ENCODE measurements around the gene OR6K2. TPM values are rescaled to one million over a fixed set of nuclear protein-coding genes. Genes with fewer than 3 reads are reported as not detected.

Gene OR6K2
- total RNA-seq, 1 donor from 2014 or later = not detected

GRCh38 chr1:158652721-158653334 lies 47.6 kb downstream of the OR6K2 start:
- no peak overlapping the region for H3K27ac Mint-ChIP-seq (ENCODE audit: unreplicated experiment)
- no peak for DNase-seq (ENCODE audit: low spot score)
- H3K36me3 Mint-ChIP-seq (ENCODE audit: low read depth) = no peaks in the 10 kb centered on the region
- no peaks in the 10 kb centered on the region for H3K9me3 Mint-ChIP-seq (ENCODE audit: low read depth)
- no peaks in the 10 kb centered on the region for H3K4me1 Mint-ChIP-seq (ENCODE audit: low read depth)
- H3K4me3 Mint-ChIP-seq (ENCODE audit: unreplicated experiment) = no peak overlapping the region
- no peaks in the 10 kb centered on the region for H3K27me3 Mint-ChIP-seq (ENCODE audit: low read depth)
- TF ChIP-seq CTCF (IDR thresholded peaks at IDR 0.05) = no peak

Other genes with a start within 250 kb of the OR6K2 start
- gene OR10K1, start 238.8 kb downstream of the OR6K2 start, total RNA-seq = not detected in 3 replicates
- gene OR10R2, start 228.4 kb downstream of the OR6K2 start, total RNA-seq = not detected in 3 replicates
- not detected in 3 replicates for gene OR6Y1, start 146.2 kb downstream of the OR6K2 start, total RNA-seq
- gene OR6P1, start 130.1 kb downstream of the OR6K2 start, total RNA-seq = not detected in 3 replicates
- gene OR10X1, start 120.8 kb downstream of the OR6K2 start, total RNA-seq = not detected in 3 replicates
- gene OR10Z1, start 95.4 kb downstream of the OR6K2 start, total RNA-seq = not detected in 3 replicates
- not detected in 3 replicates for gene SPTA1, start 13.9 kb downstream of the OR6K2 start, total RNA-seq
- gene OR6K3, start 20.1 kb upstream of the OR6K2 start, total RNA-seq = not detected in 3 replicates
- gene OR6K6, start 54.1 kb upstream of the OR6K2 start, total RNA-seq = not detected in 3 replicates
- not detected in 3 replicates for gene OR6N1, start 71.5 kb upstream of the OR6K2 start, total RNA-seq
- not detected in 3 replicates for gene OR6N2, start 80.6 kb upstream of the OR6K2 start, total RNA-seq
- gene MNDA, start 130.7 kb upstream of the OR6K2 start, total RNA-seq = not detected in 3 replicates
- gene PYHIN1, start 230.9 kb upstream of the OR6K2 start, total RNA-seq = not detected in 3 replicates

All from chondrocyte (in vitro differentiated cells).